HG03575 (cell line): Measurements from ENCODE around the gene CDH26.
"Not testable (repeated sequence)": the region's sequence is repeated elsewhere in the genome, so short reads cannot be mapped to it uniquely, and the experiment has no call there.

Experiments
- ATAC-seq: cut with Tn5 transposase; IDR thresholded peaks from one replicate; pipeline ENCODE4 v1.9.1; 2021; ENCODE audit not compliant: unreplicated experiment, insufficient number of reproducible peaks, low FRiP score; ENCODE audit errors: extremely low read depth

The CDH26 gene

GRCh38 chr20:60035486-60035885 lies 77.3 kb downstream of the CDH26 start:
- no peak for ATAC-seq

- ATAC-seq: no peak
These were observed 78.1 kb downstream of the CDH26 start for GRCh38 chr20:60036346-60036745.

DNA sequence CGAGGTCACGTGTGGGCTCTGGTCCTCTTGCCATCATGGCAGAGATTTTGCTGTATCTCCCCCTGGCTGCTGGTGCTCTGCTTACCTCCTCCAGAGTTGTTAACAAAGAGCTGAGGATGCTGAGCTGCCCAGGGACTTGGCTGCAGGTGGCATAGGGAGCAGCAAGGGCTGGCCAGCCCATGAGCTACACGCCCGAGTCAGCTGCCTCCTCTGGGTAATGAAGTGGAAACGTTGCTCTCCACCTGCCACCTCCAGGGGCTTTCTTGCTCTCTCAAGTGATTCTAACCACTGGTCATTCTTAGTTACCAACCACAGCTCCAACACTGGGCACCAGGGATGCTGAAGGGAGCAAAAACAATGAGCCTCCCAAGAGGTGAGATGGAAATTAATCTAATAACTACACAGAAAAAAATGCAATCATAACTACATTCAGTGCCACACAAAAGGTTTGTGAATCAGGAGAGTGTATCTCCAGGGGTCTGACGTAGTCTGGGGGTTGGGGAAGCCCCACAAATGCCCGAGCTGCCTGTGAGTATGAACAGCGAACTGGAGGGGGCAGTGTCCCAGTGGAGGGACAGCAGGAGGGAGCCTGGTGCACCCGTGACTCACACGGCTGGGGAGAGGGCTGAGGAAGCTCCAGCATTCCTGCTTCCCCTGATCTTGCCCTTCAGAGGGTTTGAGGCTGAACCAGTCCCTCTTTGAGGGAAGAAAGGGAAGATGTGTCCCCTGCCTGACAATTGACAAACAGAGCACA lies 78.7 kb downstream of the CDH26 start:
- no peak for ATAC-seq

- no peak for ATAC-seq
These were observed 80.3 kb downstream of the CDH26 start for GRCh38 chr20:60038400-60039008.

- no peak for ATAC-seq
These were observed 81.3 kb downstream of the CDH26 start for GRCh38 chr20:60039526-60039925.

DNA sequence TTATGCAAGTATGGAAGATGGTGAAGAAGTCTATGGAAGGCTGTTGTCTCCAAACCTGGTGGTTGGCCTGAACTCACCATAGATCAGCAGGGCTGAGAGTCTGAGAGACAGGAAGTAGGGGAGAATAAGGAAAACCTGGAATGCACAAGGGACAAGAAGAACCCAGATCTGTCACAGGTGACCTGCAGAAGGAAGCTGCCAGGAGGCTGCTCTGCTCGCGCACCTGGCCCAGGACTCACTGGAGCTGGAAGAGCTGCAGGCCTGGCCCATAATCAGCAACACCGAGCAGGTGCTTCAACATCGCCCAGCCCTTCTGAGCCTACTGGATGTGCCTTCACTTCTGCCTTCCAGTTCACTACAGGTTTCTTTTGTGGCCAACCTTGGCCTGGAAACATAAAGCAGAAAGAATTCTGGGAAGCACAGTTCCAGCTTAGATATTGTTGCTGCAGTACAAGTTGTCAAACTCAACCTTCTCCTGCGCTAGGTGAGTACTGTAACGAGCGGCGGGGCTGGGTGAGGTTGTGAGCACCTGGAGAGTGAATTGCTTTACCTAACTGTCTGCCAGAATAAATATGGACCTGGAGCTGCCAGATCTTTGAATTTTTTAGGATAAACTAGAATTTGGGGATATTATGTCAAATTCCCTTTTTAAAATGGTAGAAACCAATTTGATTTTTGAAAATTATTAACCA lies 82.4 kb downstream of the CDH26 start:
- no peak for ATAC-seq

DNA sequence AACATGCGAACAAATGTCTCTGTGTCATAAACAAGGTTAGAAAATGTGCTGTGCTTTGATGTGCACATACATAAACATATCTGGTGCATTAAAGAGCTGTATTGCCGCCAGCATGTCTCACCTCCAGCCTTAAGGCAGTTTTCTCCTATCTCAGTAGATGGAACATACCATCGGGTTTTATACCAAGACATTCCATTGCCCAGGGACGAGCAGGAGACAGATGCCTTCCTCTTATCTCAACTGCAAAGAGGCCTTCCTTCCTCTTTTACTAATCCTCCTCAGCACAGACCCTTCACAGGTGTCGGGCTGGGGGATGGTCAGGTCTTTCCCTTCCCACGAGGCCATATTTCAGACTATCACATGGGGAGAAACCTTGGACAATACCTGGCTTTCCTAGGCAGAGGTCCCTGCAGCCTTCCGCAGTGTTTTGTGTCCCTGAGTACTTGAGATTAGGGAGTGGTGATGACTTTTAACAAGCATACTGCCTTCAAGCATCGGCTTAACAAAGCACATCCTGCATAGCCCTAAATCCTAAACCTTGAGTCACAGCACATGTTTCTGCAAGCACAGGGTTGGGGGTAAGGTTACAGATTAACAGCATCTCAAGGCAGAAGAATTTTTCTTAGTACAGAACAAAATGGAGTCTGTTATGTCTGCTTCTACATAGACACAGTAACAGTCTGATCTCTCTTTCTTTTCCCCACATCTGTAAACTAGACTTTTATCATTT lies 83.4 kb downstream of the CDH26 start:
- not testable (repeated sequence) for ATAC-seq

DNA sequence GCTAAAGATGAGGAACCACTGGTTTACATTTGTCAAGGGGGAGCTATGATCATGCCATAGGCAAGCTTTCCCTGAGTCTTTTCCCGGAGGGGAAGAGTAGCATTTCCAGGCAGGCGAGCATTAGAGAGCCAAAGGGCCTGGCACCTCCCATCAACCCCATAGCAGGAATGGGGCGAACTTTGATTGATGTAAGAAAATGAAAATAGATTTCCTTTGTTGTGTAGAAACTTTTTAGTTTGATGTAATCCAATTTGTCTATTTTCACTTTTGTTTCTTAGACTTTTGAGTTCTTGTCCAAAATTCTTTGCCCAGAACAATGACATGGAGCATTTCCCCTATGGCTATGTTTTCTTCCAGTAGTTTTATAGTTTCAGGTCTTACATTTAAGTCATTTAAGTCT lies 85.2 kb downstream of the CDH26 start:
- ATAC-seq: no peak

- ATAC-seq: no peak
These were observed 87.8 kb downstream of the CDH26 start for GRCh38 chr20:60046011-60046413.

GRCh38 chr20:60046436-60046835 lies 88.2 kb downstream of the CDH26 start:
- ATAC-seq: no peak

DNA sequence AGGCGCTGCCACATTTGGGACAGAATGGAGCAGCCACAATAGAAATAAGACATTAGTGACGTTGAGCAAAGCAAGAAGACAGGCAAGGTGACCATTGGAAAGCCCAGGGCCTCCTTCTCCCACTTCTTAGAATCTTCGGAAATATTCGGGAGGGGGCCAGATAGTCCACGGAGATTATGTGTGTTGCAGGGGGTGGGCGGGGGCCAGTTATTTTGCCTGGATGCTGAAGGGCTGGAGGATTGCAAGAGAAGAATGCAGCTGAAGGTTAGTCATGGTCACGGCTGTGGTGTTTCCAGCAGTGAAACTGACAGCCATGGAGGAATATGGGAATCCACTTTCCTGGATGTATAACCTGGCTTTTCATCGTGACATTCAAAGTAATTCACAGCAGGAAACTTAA lies 88.6 kb downstream of the CDH26 start:
- no peak for ATAC-seq

DNA sequence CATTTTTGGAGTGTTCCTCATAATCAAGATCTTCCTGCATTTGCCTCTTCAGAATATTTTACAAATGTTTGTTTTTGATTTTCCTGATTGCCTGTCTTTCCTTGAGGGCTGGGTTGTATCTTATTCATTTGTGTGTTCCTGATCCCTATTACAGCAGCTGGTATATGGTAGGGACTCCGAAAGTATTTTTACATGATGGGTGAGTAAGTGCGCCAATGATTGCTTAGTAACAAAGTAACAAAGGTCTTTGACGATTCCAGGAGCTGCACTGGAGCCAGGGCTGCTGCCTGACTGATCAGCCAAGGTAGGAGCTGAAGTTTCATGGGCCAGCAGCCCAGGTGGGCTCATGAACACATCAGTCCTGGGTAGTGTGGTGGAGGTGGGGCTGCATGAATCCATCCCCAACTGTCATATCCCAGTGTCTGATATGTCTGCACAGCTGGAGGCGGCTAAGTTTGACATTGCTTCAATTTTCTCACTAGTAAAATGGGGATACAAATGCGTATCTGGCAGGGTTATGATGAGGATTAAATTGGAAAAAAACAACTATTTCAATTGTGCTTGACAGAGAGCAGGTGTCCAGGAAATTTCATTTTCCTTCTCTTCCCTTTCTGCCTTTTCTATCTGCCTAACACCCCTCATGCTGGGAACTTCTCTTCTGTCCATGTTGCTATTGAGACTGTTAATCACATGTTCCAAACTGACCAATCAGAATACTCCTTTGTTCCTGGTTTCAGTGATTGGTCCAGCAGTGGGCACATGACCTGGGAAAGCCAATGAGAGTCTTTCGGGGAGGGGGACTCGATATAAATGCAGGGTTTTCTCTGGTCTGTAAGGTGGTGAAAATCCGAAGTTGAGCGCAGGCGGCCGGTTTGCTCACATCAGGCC lies 90.7 kb downstream of the CDH26 start:
- ATAC-seq: no peak

GRCh38 chr20:60049601-60050000 lies 91.4 kb downstream of the CDH26 start:
- ATAC-seq: no peak

- ATAC-seq: no peak
These were observed 92.1 kb downstream of the CDH26 start for GRCh38 chr20:60050193-60050947.

DNA sequence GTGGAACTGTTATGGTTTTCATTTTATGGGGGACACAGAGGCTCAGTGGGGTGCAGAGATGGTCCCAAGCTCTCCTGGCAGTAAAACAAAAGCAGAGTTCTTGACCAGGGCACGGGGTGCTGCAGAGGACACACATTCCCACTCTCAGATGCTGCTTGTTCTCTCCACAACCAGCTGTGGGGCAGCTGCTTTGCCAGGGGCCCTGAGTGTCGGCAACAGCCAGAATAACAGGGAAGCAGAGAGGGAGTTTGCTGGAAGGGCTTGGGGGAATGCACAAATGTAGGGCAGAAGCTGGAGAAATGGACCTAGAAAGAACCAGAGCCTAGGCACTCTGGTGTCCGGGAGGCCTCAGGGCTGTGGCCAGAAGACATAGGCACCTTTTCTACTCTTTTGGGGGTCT lies 93.7 kb downstream of the CDH26 start:
- no peak for ATAC-seq

DNA sequence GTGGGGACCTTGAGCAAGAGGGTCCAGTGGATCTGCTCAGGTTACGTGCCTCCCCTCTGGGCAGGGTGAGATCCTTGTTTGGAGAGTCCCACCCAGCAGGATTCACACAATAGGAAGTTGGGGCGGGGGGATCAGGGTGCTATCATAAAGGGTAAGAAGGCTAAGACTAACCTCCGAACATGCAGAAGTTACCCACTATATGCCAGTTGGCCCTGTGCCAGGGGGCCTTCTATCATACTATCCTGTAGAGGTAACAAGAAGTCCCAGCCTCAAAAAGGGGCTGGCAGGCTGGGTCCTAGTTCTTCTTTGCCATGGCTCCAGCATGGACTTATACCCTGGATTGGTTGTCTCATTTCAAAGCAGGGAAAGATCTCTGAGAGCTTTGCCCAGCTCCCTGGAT lies 94.1 kb downstream of the CDH26 start:
- ATAC-seq: no peak

GRCh38 chr20:60053125-60053817 lies 95.0 kb downstream of the CDH26 start:
- ATAC-seq: no peak

GRCh38 chr20:60053818-60054190 lies 95.6 kb downstream of the CDH26 start:
- no peak for ATAC-seq
